Measurements from ENCODE around the gene ZNF618. TPM values are rescaled to one million over a fixed set of nuclear protein-coding genes. Genes with fewer than 3 reads are reported as not detected.

The ZNF618 gene
- total RNA-seq, 1 donor from 2014 or later: 1.9 TPM

GRCh38 chr9:113932906-113933584 lies 56.9 kb downstream of the ZNF618 start:
- H3K9me3 ChIP-seq (replicated peaks): peaks cover 14% of the 10 kb centered on the region
- H3K27ac ChIP-seq (replicated peaks): no peak overlapping the region
- intact Hi-C loops (cut with micrococcal nuclease): no loop called here
- no peak overlapping the region for H3K4me3 ChIP-seq
- no peaks in the 10 kb centered on the region for H3K36me3 ChIP-seq
- H3K27me3 ChIP-seq (ENCODE audit: low read depth): peaks cover 6% of the 10 kb centered on the region
- DNase-seq: no peak
- peaks cover 15% of the 10 kb centered on the region for H3K4me1 ChIP-seq
- TF ChIP-seq, protein P1, sequence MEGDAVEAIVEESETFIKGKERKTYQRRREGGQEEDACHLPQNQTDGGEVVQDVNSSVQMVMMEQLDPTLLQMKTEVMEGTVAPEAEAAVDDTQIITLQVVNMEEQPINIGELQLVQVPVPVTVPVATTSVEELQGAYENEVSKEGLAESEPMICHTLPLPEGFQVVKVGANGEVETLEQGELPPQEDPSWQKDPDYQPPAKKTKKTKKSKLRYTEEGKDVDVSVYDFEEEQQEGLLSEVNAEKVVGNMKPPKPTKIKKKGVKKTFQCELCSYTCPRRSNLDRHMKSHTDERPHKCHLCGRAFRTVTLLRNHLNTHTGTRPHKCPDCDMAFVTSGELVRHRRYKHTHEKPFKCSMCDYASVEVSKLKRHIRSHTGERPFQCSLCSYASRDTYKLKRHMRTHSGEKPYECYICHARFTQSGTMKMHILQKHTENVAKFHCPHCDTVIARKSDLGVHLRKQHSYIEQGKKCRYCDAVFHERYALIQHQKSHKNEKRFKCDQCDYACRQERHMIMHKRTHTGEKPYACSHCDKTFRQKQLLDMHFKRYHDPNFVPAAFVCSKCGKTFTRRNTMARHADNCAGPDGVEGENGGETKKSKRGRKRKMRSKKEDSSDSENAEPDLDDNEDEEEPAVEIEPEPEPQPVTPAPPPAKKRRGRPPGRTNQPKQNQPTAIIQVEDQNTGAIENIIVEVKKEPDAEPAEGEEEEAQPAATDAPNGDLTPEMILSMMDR (IDR thresholded peaks at IDR 0.05; ENCODE audit: borderline replicate concordance): no peak

DNA sequence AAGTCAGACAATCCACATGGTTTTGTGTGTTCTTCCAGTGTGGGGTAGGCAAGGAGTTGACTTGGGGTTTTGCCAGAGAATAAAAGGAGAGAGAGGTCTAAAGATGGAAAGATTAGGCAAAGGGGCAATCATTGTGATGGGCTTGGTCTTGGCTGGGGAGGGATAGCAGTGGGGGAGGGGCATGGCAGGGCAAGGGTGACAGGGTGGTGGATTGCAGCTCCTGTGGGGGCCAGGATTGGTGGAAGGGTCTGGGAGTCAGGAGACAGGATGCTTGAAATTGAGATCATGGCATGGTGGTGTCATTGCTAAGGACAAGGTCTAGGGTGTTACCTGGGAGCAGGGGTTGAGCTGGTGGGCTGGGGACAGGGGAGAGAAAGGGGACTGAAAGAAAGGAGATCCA lies 57.6 kb downstream of the ZNF618 start:
- DNase-seq: no peak
- Histone ChIP-seq H3K4me1 (peaks cover 15% of the 10 kb centered on the region), H3K27ac (replicated peaks) (no peak overlapping the region), H3K9me3 (replicated peaks) (peaks cover 8% of the 10 kb centered on the region), H3K36me3 (no peaks in the 10 kb centered on the region), H3K4me3 (no peak overlapping the region), H3K27me3 (ENCODE audit: low read depth) (peaks cover 6% of the 10 kb centered on the region)
- TF ChIP-seq, protein P1 (IDR thresholded peaks at IDR 0.05; ENCODE audit: borderline replicate concordance): no peak
- intact Hi-C loops (cut with micrococcal nuclease): no loop called here

DNA sequence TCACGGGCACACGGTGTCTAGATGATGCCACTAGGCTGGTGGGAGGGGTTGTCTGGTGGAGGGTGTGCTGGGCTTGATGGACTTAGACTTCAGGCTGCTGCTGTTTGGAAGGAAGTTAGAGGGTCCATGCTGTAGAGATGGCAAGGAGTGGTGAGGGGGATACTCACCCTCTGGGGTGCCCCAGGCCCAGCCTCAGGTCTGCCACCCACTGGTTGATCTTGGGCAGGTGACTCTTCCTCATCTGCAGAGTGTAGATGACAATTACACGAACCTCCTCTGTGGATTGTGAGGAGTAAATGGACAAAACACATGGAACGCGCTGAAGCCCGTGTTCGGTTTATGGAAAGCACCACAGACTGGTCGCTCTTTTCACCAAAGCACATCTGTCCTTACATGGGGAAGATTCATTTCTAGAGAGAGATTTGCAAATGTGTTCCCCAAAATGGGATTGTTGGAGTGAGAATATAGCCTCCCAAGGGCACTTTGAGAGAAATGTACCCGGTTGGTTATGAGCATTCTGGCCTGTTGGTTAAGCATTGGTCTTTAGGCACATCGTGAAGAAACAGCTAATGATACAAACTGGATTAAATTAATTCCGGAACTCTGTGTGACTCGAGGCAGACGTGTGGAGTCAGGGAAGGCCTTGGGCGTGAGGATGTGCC lies 58.2 kb downstream of the ZNF618 start:
- H3K9me3 ChIP-seq (replicated peaks): peaks cover 7% of the 10 kb centered on the region
- H3K27me3 ChIP-seq (ENCODE audit: low read depth): peaks cover 6% of the 10 kb centered on the region
- no peak overlapping the region for H3K27ac ChIP-seq (replicated peaks)
- H3K4me3 ChIP-seq: no peak overlapping the region
- no peak for DNase-seq
- TF ChIP-seq, protein P1 (IDR thresholded peaks at IDR 0.05; ENCODE audit: borderline replicate concordance): no peak
- H3K36me3 ChIP-seq: no peaks in the 10 kb centered on the region
- peaks cover 15% of the 10 kb centered on the region for H3K4me1 ChIP-seq
- intact Hi-C loops (cut with micrococcal nuclease): no loop called here

DNA sequence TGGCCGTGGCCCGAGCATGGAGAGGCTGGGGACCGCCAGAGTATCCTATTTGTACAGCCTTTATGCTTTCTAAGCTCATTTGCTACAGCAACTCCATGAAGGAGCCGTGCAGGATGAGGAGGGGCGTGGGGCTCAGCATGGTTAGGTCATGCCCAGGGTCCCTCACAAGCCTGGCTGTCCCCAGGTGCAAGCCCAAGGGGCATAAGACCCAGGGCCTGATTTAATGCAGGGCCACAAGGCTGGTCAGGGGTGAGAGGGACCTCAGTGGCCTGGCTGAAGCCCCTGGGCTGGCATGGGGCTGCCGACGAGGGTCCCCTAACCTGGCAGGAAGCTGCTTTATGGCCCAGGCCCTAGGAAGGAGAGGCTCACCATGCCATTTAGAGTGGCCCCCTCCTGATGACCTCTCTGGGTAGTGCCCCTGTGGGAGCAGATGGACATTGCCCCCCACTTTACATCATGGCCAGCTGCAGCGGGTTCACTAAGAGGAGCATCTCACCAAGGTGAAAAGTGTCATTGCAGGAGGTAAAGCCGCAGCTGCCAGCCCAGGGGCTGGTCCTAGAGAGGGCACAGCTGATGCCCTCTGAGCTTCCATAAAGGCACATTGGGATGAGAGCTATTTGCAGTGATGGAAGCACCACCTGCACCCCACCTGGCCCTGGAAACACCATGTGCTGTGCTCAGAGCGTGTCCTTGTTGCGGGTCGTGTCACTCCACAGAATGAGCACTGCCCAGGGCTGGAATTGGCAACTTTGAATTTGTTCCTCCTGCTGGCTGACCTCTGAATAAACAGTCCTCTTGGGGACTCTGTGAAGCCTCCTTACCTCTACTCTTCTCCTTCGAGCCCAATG lies 58.9 kb downstream of the ZNF618 start:
- no peak for DNase-seq
- intact Hi-C loops (cut with micrococcal nuclease): no loop called here
- H3K4me1 ChIP-seq: peaks cover 7% of the 10 kb centered on the region
- H3K4me3 ChIP-seq: no peak overlapping the region
- H3K27me3 ChIP-seq (ENCODE audit: low read depth): peaks cover 6% of the 10 kb centered on the region
- H3K27ac ChIP-seq (replicated peaks): no peak overlapping the region
- TF ChIP-seq, protein P1 (IDR thresholded peaks at IDR 0.05; ENCODE audit: borderline replicate concordance): no peak
- peaks cover 13% of the 10 kb centered on the region for H3K9me3 ChIP-seq (replicated peaks)
- H3K36me3 ChIP-seq: no peaks in the 10 kb centered on the region

- H3K27ac ChIP-seq (replicated peaks): no peak overlapping the region
- H3K4me1 ChIP-seq: peaks cover 5% of the 10 kb centered on the region
- H3K4me3 ChIP-seq: no peak overlapping the region
- no peaks in the 10 kb centered on the region for H3K36me3 ChIP-seq
- peaks cover 19% of the 10 kb centered on the region for H3K9me3 ChIP-seq (replicated peaks)
- TF ChIP-seq, protein P1 (IDR thresholded peaks at IDR 0.05; ENCODE audit: borderline replicate concordance): no peak
- peaks cover 6% of the 10 kb centered on the region for H3K27me3 ChIP-seq (ENCODE audit: low read depth)
- intact Hi-C loops (cut with micrococcal nuclease): no loop called here
- no peak for DNase-seq
Observed at GRCh38 chr9:113935677-113936380, 59.7 kb downstream of the ZNF618 start.
